ENCODE measurements around the gene DSTYK.

GRCh38 chr1:205124726-205125125 lies 86.8 kb downstream of the DSTYK start:
- TF ChIP-seq EZH2phosphoT487 (IDR thresholded peaks at IDR 0.05; ENCODE audit: unreplicated experiment): no peak
- no peak for TF ChIP-seq CTCF (conservative IDR thresholded peaks at IDR 0.05; ENCODE audit: low read depth in 2 of 2)
- no peak for TF ChIP-seq ZNF462 (CRISPR knock-in tag; IDR thresholded peaks at IDR 0.05)
- no peak for TF ChIP-seq EZH2 (IDR thresholded peaks at IDR 0.05; ENCODE audit: low read depth, unreplicated experiment)
- TF ChIP-seq POLR2AphosphoS5 (IDR thresholded peaks at IDR 0.05; ENCODE audit: low read depth): no peak
- no peak for TF ChIP-seq ZNF114 (CRISPR knock-in tag; IDR thresholded peaks at IDR 0.05)
- TF ChIP-seq NANOG (IDR thresholded peaks at IDR 0.05; ENCODE audit: borderline replicate concordance): no peak
- TF ChIP-seq REST (IDR thresholded peaks at IDR 0.05; ENCODE audit: unreplicated experiment): no peak
- no peak for TF ChIP-seq ETS1 (IDR thresholded peaks at IDR 0.05)
- no peak for TF ChIP-seq JUNB (IDR thresholded peaks at IDR 0.05; ENCODE audit: unreplicated experiment)
- TF ChIP-seq CREB1 (CRISPR knock-in tag; IDR thresholded peaks at IDR 0.05; ENCODE audit: low read depth): no peak
- no peak for TF ChIP-seq STAT1 (IDR thresholded peaks at IDR 0.05; ENCODE audit: unreplicated experiment)

Data from GM23338 (cell line).